ENCODE results near the gene PSD.
A peak's percentile ranks its signal among the peaks of the same experiment; 100 is the strongest.
"Not testable (repeated sequence)": the region's sequence is repeated elsewhere in the genome, so short reads cannot be mapped to it uniquely, and the experiment has no call there.

Gene PSD

DNA sequence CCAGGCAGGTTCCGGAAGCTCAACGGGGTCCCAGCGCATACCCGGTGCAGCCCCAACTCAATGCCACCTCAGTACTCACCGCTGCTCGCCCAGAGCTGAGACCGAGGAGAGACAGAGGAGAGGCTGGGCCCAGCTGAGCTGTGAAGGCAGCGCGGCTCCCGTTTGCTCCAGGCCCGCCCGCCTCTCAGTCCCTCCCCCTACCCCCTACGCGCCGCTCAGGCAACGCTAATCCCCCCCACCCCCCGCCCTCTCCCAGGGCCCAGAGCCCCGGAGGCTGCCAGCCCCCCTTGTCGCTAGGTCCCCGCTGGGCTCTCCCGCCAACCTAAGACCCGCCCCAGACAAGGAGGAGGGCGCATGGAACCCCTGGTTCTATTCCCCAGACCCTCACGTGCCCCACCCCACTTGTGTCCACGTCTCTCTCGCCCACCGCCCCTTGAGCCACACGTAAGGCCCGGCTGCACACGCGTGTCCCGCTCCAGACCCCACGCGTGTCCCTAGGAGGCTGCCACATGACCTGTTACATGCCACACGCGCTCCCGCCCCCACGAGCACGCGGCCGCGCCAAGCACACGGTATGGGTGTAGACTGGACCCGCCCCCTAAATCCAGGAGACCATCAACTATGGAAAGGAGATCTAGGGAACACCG is at the start of gene PSD:
PSD (minus strand) TSS at position 164 of the 647 bp plus-strand sequence. CDS start 1,747 bp downstream, outside the sequence.
- no peak for DNase-seq

DNA sequence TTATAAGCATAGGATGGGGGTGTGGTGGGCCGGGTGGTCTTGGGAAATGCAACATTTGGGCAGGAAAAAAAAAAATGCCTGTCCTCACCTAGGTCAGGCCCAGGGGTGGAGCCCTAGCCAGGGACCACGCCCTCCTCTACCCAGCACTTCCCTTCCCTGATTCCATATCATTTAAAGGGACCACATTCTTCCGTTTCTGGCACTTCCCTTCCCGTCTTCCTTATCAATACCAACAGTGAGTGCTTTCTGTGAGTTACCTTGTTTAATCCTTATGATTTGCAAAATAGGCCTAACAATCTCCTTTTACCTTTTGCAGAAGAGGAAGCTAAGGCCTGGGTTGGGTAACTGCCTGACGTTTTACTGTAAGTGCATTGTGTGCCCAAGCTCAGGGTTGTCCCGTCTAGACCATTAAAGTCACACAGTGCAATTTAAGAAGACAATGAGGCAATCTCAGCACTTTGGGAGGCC is 49.4 kb upstream of the PSD start:
- no peak for DNase-seq

DNA sequence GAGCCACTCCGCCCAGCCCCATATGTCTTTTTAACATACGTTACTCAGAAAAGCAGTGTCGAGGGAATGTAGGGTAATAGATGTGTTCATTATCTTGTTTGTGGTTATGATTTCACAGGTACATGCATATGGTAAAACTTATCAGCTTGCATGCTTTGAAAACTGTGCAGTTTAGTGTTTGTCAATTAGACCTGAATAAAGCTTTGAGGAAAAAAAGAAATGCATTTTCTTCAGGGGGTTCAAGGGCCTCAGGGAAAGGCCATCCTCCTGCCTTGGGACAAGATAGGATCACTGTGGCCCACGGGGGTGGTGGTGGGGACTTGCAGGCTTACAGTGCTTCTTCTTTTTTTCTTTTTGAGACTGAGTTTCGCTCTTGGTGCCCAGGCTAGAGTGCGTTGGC is 48.7 kb upstream of the PSD start:
- no peak for DNase-seq

DNA sequence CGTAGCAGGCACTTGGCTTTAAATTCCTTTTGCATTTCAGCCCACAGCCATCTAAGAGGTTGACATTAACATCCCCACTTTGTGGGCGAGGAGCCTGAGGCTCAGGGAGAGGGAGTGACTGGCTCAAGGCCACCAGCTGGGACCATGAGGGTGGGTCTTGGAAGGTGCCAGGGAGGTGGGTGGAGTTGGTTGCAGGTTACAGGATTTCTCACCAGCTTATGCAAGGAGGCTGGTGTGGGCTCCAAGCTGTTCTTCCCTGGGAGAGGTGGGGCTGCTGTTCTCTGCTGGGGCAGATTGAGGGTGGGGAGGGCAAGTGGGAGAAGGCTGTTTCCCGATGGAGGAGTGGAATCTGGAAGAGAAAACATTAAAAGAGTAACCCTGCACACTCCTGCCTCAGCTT is 46.9 kb upstream of the PSD start:
- DNase-seq, result no peak

DNA sequence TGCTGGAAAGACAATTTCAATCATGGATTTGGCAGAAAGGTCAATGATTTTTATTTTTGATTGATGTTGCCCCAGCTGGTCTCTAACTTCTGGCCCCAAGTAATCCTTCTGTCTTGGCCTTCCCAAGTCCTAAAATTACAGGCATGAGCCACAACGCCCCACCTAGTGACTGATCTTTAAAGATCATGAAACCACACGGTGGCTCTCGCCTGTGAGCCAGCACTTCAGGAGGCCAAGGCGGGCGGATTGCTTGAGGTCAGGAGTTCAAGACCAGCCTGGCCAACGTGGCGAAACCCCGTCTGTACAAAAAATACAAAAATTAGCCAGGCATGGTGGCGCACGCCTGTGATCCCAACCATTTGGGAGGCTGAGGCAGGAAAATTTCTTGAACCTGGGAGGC is 45.4 kb upstream of the PSD start:
- no peak for DNase-seq

DNA sequence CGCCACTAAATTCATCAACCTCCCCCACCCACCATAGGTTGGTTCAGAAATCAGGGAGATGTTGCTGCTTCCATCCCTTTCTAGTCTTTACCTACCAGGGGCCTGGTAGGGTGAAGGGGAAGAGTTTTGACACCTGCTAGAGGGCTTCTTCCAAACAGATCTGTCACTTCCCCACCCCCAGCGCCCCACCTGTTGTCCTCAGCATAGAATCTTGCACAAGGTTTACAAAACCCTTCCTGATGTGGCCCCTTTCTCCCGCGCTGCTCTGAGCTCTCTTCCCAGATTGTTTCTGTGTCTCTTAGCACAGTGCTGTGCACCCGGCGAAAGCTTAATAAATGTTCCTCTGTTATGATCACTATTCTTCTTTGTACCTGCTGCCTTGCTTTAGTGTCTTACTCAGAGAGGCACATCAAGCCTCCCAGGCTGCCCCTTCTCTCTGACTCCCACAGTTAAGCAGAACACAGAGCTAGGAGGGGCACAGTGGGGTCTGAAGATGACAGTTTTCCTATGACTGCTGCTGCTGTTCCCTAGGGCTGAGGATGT is 44.0 kb upstream of the PSD start:
- no peak for DNase-seq

DNA sequence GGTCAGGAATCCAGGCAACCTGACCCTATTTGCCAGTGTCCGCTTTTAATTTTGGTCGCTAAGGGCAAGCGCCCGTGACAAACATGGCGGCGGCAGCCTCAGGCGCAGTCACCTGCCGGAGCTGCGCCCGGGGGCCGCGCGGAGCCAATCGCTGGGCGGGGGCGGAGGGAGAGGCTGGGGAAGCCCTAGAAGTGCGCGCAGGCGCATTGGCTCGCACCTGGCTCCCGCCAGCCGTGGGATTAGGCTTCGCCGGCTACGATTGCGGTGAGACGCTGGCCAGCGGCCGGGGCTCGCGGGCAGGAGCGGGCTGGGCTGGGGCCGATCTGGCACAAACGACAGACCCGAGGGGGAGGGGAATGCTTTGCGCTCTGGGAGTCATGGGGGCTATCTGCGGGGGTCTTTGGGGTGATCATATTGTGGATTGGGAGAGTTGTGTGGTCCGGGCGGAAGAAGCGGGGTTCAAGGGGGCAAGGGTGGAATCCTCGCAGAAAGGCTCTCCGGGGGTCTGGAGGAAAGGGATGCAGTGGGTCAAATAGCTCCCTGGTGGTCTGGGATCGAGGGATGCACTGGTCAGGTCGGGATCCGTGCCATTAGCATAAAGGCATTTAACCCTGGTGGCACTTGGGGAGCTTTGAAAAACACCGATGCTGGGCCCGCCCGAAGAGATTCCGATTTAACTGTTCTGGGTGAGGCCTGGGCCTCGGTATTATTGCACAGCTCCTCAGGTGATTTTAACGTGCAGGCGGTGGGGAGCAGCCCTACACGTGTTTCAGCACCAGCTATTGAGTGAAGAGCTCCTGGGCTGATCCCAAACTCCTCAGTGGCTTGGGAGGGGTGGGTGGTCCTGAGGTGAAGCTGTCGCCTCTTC is 42.8 kb upstream of the PSD start:
- peak; percentile 96 for DNase-seq

DNA sequence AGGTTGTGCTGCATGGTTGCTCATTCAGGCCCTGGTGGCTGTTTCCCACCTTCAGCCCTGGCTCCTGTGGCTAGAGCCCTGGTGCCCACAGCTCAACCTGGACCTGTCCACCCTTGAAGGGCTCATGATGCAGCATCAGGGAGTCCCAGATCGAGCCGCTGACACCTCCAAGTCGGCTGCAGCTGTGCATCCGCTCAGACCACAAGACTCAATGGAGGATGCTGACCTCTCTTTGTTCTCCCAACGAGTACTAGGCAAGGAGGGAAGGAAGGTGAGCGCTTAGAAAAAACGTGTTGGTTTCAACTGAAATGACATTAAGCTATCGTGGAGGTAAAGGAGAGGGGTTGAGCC is 42.2 kb upstream of the PSD start:
- DNase-seq, result no peak

DNA sequence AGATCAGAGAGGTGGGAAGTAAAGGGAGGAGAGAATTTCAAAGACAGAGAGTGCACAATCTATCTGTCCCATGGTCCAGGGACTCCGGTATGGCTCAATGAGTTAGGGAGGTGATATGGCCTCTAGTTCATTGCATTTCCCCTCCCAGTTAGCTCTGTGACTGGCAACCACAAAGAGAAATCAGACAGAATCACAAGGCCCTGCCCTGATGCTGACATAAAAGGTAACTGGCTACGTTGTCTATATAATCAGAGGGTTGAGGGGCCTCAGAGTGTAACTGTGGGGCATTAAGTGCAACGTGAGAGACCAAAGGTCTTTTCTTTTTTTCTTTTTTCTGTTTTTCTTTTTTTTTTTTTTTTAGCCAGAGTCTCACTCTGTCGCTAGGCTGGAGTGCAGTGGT is 40.1 kb upstream of the PSD start:
- DNase-seq, result no peak

DNA sequence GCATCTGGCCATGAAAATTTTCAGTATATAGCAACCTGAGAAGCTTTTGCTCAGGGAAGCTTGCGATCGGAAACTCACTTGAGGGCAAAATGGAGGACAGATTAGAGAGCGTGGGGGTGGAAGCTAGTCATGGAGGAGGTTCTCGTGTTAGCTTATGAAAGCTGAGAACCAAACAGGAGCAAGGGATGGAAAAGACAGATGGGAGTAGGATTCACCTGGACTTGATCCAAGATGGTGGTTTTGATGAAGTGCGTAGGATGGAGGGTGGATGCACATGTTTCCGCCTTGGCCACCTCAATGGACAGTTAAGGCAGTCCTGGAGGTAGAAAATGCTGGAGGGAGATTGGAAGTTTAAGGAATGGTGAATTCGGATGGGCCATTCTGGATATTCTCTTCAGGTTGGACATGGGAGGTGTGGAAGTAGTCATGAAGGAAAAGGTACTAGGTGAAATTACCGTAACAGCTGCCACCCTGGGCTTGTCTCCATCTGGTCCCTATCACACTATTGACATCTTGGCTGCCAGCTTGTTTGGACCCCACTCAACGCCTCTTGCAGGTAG is 39.1 kb upstream of the PSD start:
- DNase-seq, result no peak

DNA sequence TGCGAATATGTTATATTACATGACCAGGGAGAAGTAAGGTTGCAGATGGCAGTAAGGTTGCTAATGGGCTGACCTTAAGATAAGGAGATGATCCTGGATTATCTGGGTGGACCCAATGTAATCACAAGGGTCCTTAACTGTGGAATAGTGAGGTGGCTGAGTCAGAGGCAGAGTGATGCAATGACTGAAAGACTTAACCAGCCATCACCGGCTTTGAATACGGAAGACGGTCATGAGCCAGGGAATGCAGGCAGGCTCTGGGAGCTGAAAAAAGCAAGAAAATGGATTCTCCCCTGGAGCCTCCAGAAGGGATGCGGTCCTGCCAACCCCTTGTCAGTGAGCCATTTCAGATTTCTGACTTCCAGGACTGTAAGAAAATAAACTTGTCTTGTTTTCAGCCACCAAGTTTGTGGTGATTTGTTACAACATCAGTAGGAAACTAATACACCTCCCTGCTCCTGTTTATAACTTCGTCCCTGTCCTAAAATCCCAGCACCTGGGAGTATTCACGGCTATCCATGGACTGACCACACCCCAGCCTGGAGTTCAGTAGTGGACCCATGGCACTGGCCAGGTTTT is 37.4 kb upstream of the PSD start:
- no peak for DNase-seq

DNA sequence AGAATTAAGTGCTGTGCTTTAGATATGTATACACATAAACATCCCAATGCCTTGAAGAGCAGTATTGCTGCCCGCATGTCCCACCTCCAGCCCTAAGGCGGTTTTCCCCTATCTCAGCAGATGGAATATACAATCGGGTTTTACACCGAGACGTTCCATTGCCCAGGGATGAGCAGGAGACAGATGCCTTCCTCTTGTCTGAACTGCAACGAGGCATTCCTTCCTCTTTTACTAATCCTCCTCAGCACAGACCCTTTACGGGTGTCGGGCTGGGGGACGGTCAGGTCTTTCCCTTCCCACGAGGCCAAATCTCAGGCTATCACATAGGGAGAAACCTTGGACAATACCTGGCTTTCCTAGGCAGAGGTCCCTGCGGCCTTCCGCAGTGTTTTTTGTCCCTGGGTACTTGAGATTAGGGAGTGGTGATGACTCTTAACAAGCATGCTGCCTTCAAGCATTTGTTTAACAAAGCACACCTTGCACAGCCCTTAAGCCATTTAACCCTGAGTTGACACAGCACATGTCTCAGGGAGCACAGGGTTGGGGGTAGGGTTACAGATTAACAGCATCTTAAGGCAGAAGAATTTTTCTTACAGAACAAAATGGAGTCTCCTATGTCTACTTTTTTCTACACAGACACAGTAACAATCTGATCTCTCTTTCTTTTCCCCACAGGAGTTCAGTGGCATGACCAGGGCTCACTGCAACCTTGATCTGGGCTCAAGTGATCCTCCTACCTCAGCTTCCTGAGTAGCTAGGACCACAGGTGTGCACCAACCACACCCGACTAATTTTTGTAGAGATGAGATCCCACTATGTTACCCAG is 36.3 kb upstream of the PSD start:
- not testable (repeated sequence) for DNase-seq

DNA sequence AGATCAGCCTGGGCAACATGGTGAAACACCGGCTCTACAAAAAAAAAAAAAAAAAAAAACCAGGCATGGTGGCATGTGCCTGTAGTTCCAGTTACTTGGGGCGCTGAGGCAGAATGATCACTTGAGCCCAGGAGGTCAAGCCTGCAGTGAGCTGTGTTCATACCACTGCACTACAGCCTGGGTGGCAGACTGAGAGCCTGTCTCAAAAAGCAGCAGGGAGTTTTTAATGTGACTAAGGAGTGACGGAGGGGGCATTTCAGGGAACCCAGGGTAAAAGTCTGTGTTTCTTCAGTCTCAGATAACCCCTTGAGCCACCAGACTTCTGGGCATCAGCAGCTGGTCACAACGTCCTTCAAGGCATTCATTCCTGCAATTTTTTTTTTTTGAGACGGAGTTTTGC is 34.9 kb upstream of the PSD start:
- DNase-seq, result no peak

DNA sequence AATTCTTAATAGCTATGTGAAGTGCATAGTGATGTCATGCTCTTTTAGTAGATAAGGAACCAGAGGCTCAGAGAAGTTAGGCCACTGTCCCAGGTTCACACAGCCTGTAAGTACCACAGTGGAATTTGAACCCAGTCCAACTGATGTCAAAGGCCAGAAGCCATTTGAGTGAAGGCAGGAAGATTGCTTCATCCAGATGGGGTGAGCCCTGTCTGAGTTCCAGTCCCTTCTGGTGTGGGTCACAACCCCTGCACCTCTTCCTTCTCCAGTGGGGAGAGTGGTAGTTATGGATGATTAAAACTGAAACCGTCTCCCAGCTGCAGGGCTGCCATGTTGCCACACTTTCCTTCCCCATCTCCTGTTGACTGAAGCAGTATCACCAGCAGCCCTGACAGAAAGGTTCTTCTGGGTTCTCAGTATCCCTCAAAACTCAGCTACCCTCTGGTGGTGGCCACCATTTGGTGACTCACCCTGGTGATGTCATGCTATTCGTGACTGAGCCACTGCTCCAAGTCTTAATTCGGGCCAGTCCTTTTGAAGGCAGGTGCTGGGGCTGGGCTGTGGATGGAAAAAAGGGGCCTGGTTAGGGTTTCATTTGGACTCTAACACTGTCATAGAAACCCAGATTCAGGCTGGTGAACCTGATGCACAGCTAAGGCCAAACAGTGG is 34.2 kb upstream of the PSD start:
- DNase-seq, result peak; percentile 88

DNA sequence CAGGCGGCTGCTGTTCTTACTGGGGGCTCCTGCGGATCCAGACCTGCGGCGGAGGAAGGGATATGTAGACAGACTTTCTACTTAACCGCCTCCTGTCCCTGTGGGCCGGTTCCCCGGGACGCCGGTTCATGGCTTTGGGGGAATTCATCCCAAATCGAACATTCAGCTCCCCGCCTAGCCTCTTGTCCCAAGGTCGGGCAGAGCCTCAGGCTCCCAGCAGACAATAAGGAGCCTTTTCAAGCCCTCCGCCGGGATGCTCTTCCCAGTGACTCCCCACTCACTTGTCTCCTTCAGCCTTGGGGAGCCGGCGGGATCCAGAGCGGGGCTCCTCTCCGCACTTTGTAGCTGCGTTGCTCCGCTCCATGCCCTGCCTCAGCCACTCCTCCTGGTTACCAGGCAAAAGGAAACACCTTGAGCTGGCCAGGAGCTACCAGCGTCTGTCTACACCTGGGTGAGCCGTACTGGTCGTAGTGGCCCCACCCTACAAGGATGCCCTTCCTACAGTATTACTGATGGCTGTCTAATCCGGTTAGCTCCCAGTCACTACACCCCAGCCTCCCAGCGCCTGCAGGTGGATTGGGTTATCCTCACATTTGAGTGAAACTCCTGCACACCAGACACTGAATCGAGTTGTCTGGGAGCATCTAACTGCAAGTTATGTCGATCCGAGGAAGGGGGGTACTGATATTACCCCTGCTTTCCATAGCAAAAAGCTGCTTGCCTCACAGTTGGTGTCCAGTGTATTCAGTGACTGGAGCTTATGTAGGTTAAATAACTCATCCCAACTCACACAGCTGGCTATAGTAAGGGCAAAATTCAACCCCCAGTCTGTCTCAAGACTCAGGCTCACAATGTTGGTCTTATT is 32.8 kb upstream of the PSD start, which contains the start of gene C10orf95:
C10orf95 (minus strand) TSS at position 439 of the 865 bp plus-strand sequence. CDS start 450 bp downstream, outside the sequence.
- no peak for DNase-seq

DNA sequence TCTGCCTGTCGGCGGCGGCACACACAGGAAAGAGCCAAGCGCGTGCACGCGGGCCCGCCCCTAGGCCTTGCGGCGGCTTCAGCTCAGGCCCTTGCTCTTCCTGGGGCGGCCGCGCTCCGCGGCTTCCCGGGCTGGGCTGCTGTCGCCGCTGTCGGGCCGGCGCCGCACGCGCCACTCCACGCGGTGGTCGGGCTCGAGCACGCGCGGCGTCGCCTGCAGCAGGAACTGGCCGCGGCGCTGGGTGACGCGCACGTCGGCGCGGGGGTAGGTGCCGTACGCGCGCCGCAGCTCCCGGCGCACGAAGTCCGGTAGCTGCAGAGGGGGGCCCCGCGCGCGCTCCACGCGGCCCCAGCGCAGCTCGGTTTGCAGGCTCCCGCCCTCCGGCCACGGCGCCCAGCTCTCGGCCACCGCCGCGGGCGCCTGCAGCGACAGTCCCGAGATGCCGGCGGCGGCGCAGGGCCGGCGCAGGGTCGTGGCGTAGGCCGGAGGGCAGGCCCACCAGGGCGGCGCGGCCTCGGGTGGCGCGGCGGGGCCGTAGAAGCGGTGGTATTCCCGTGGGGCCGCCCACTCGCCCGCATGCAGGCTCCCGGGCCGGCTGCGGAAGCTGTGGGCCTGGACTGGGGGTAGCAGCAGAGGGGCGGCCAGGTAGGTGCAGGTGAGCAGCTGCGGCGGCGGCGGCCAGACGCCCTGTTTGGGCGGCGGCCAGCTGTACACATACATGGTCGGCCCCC is 32.0 kb upstream of the PSD start:
- DNase-seq, result peak; percentile 94

DNA sequence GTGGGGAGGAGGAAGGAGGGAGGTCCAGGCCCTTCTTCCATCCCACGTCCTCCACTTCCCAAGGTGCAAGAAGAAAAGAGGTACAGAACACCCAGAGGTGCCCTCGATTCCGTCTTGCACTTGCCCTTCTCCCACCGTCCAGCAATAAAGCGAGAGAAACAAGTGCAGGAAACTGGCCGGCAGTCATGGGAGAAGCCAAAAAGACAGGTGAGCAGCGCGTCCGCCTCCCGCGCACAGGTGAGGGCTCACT is 31.5 kb upstream of the PSD start:
- DNase-seq, result no peak

DNA sequence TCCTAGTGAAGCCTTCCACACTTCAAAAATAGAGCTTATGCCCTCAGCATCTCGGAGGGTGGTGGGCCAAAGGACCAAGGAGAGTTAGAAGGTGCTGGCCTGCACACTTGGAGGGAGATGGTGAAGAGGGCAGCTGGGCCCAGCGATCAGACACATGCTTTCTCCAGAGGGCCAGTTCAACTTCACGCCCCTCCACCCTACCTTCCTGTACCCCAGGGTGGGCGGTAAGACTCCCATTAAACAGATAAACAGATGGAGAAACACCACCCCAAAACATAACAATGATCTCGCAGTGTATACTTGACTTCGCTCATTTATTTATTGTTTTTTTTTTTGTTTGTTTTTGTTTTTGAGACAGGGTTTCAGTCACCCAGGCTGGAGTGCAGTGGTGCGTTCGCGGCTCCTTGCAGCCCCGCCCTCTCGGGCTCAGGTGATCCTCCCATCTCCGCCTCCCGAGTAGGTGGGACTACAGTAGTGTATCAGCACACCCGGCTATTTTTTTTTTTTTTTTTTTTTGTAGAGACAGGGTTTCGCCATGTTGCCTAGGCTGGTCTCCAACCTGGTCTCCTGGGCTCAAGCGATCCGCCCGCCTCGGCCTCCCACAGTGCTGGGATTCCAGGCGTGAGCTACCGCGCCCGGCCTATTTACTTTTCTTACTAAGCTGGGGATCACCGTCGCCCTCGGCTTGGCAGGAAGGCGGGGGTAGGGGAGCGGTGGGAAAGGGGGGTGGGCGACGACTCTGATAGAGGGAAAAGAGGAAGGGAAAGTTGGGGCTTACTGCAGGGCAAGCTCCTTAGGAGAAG is 30.9 kb upstream of the PSD start:
- peak; percentile 90 for DNase-seq

DNA sequence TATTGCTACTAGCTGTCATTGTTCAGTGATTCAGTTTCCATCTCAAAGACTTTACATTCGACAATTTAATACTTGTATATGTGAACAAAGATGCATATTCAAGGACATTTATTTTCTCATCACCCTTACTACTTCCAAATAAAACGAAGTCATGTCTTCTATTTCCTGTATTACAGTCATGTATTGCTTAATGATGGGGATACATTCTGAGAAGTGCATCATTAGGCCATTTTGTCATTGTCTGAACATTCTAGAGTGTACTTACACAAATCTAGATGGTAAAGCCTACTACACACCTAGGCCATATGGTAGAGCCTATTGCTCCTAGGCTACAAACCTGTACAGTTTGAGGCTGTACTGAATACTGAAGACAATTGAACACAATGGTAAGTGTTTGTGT is 26.3 kb upstream of the PSD start:
- DNase-seq, result no peak

DNA sequence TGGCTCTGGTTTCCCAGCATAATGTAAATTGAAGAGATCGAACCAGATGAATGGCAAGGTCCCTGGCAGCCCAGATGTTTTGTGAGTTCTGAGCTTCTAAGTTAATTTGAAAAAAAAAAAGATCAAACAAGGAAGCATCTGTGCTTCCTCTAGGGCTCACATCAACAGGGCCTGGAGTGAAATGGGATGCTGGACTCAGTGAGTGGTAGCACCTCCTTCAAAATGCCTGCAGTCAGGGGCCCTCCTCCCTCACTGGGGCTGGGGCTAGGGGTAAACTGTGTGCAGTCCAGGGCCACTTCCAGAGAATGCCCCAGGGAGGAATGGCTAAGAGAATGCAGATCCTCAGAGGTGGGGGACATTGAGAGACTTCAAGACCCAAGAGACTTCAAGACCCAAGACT is 19.8 kb upstream of the PSD start:
- DNase-seq, result no peak
